GM18519 (cell line): Measurements from ENCODE around the gene GOT2.
"Not testable (repeated sequence)": the region's sequence is repeated elsewhere in the genome, so short reads cannot be mapped to it uniquely, and the experiment has no call there.

ENCODE experiments used
- ATAC-seq: cut with Tn5 transposase; IDR thresholded peaks from one replicate; pipeline ENCODE4 v1.9.1; 2021; ENCODE audit warnings: mild to moderate bottlenecking, moderate library complexity; ENCODE audit not compliant: unreplicated experiment, low FRiP score

Gene GOT2

DNA sequence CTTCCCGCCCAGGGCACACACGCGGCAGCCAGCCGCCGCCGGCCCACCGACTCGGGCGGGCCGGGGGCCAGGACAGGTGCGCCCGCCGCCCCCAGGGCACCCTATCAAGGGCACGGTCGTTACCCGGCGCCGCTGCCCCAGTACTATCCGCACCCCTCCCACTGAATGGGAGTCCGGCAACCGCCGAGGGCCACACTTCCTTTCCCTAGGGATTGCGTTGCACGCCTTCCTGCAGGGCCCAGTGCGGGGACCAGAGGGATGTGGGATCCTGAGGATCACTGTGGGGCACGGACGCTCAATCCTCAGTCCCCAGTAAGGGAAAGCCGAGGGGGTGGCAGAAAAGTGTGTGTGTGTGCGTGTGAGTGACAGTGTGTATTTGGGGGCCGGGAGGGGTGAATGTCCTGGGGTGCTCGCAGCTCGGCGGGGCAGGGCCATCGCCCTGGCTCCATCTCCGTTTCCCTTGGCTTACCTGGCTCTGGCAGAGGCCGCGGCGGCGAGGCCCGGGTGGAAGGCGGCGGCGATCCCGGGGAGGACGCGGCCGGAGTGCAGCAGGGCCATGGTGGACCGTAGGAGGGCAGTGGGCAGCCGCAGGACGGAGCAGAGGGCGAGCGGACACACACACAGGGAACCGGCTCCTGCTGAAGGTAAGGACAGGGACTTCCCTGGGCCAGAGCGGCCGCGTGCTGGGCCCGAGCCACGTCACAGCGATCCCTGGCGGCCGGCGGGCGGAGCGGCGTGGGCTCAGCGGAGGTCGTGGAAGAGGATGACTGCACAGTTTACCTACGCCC lies at the start of gene GOT2:
Gene GOT2 (minus strand): TSS at position 646 of the 788 bp plus-strand sequence. CDS start 88 bp downstream, at position 558.
- peak; percentile 89 for ATAC-seq

DNA sequence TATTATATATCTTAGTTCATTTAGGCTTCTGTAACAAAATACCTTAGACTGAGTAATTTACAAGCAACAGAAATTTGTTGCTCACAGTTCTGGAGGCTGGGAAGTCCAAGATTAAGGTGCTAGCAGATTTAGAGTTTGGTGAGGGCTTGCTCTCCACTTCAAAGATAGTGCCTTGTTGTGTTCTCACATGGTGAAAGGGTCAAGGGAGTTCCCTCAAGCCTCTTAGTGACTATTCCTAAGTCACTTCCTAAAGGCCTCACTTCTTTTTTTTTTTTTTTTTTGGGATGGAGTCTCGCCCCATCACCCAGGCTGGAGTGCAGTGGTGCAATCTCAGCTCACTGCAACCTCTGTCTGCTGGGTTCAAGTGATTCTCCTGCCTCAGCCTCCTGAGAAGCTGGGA lies 45.2 kb upstream of the GOT2 start:
- ATAC-seq, result not testable (repeated sequence)

GRCh38 chr16:58773870-58774269 lies 39.8 kb upstream of the GOT2 start:
- no peak for ATAC-seq

DNA sequence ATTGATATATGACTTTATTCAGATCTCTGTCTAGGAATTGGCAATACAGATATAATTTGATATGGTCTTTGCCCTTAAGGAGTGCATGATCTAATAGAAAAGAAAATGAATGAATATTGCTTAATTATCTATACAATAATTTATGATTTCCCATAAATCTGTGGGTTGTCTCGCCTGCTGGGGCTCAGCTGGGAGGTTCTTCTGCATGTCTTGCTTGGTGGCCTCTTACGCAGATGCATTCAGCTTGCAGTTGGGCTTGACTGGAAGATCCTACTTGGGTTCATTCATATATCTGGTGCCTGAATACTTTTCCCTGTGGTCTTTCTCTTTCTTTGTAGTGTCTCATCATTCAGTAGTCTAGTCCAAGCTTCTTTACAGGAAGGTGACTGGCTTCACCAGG lies 34.0 kb upstream of the GOT2 start:
- ATAC-seq, result no peak

- no peak for ATAC-seq
Measured at GRCh38 chr16:58767581-58767980, 33.5 kb upstream of the GOT2 start.

GRCh38 chr16:58756650-58757332 lies 22.7 kb upstream of the GOT2 start:
- ATAC-seq, result no peak

DNA sequence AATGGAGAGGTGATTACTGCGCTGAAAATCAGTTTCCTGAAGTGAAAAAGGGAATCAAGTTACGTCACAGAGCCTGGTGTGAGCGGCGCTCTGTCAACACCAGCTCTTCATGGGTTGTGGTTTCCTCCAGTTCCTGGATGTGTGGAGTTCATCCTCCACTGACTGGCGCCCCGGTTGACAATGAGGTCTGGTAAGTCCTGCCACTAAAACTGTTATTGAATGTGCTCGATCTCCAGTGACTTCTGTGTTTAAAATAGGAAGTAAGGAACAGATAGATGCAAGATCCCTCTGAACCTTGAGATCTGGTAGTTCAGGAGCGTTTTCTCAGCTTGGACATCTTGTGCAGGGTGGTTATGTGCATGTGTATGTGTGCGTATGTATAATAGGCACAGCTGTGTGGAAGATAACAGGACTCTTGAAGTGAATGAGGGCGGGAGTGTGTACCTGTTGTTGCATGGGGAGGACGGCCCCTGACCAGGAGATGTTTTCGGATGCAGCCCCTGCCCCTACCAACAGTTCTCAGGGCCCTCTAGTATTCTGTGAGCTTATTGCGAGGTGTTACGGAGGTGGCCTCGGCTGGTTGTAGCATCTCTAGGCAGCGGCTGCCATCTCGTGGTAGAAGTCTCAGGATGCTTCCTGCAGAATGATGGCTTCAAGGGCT lies 22.0 kb upstream of the GOT2 start:
- ATAC-seq, result peak; percentile 98

- no peak for ATAC-seq
Measured at GRCh38 chr16:58753711-58754134, 19.6 kb upstream of the GOT2 start.

- no peak for ATAC-seq
Measured at GRCh38 chr16:58744497-58744896, 10.4 kb upstream of the GOT2 start.

GRCh38 chr16:58741976-58742375 lies 7.9 kb upstream of the GOT2 start:
- ATAC-seq, result no peak

DNA sequence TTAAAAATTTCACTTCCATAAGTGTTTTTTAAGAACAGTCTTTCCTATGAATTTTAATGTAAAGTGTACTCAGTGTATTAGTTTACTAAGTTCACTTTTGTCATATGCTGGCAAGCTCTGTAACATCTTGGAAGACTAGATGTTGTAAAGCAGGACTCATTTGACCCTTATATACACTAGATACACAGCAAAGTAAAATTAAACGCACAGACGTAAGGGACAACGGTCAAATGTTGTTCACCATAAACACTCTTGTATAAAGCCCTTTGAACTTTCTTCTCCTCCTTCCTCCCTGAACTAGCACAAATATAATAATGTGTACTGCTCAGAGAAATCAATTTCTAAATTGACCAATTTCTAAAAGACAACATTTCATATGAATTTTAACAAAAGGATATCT lies 7.0 kb upstream of the GOT2 start:
- ATAC-seq, result no peak

DNA sequence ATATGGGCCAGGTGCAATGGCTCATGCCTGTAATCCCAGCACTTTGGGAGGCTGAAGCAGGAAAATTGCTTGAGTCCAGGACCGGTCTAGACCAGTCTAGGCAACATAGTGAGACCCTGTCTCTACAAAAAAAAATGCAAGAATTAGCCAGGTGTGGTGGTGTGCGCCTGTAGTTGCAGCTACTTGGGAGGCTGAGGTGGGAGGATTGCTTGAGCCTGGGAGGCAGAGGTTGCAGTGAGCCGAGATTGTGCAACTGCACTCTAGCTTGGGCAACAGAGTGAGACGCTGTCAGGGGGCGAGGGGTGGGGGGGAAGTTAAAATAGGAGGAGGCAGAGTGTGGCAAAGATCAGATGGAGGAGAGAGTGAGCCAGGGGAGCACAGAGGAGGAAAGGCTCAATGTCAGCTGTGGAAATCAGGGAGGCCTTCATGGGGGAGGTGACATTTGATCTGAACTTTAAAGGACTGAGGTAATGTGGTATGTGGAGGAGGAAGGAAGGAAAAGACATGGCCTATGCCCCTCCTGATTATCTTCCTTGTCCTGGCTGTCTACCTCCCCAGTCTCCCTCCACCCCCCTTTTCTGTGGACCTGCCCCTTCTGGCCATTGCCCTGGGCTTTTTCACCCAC lies 4.7 kb upstream of the GOT2 start:
- no peak for ATAC-seq

DNA sequence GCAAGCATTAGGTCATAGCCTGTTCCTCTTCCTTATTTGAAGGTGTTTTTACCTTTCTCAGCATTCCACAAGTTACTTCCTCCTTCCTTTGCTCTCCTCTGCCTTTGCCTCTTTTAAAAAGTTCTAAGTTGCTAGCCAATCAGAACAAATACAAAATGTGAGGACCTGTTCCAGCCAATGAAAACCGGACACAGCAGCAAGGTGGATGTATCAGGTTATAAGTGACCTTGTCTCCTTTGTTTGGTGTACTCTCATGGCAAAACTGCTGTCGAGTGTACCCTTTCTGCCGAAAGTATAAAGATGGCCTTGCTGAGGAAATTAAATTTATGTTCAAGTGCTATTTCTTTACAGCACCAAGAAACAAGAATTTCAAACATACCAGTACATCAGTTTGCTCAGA lies 2.2 kb upstream of the GOT2 start:
- not testable (repeated sequence) for ATAC-seq

GRCh38 chr16:58734459-58734787 lies 307 bp upstream of the GOT2 start:
- no peak for ATAC-seq

DNA sequence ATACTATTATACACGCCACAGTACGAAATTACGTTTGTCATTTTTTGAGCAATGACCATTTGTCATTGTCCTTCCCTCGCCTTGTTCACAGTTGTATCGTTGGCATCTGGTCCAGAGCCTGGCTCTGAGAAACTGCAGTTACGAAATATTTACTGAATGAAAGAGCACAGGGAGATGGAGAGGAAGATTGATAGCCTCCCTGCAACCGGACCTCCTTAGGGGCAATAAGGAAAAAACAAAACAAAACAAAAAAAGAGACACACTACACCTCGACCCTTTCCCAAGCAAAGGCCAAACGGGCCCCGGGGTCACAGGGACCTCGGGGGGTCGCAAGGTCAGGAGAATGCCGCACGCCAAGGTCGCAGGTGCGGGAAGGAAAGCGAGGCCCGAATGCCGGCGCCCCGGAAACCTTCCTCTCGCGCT lies 857 bp downstream of the GOT2 start:
- ATAC-seq, result no peak

DNA sequence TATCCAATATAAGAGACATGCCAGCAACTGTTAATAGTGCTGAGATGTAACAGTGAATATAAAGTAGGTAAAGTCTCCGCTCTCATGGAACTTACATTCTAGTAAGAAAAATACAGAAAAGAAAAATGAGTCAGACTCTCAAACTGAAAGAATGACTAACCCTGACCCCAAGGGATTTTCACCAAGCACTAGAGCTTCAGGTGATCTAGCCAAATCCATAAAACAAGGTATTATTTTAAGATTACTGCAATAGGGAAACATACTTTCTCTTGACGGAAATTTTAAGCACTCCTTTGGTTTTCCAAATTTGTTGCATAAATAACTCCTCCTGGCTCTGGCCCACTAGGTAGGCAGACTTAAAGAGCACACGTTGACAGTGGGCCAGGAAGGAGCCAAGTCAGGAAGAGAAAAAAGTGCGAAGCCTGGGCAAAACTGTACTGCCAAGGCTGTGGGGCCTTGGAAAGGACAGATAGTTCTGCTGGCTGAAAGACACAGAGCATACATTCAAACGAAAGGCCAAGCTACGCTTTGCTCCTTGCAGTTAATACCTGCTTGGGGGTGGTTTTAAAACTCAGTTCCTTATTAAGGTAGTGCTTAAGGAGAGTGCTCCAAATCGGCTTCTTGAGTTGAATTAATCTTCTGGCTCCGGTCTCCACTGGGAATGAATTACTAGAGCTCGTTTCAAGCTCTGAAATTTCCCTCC lies 1.4 kb downstream of the GOT2 start:
- ATAC-seq, result peak; percentile 44

GRCh38 chr16:58730724-58731370 lies 3.3 kb downstream of the GOT2 start:
- ATAC-seq, result no peak

- ATAC-seq, result no peak
Measured at GRCh38 chr16:58727796-58728568, 6.1 kb downstream of the GOT2 start.
